ENCODE measurements around the gene KCTD15.

Gene KCTD15

DNA sequence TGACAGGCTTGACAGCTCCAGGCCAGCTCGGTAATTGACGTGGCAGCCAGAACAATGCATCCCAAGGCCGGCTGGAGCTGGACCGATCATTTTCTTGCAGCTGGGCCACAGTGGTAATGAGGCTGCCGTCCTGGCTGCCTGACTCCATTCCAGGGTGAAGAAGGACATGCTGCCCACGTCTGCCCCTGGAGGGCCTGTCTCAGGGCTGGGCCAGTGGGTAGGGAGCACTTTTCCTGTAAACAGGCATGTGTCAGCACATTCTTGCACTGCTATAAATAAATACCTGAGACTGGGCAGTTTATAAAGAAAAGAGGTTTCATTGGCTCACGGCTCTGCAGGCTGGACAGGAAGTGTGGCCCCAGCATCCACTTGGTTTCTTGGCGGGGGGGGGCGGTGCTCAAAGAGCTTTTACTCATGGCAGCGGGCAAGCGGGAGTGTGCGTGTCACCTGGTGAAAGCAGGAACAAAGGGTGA, 38.1 kb upstream of the KCTD15 start:
- TF ChIP-seq, protein P1, sequence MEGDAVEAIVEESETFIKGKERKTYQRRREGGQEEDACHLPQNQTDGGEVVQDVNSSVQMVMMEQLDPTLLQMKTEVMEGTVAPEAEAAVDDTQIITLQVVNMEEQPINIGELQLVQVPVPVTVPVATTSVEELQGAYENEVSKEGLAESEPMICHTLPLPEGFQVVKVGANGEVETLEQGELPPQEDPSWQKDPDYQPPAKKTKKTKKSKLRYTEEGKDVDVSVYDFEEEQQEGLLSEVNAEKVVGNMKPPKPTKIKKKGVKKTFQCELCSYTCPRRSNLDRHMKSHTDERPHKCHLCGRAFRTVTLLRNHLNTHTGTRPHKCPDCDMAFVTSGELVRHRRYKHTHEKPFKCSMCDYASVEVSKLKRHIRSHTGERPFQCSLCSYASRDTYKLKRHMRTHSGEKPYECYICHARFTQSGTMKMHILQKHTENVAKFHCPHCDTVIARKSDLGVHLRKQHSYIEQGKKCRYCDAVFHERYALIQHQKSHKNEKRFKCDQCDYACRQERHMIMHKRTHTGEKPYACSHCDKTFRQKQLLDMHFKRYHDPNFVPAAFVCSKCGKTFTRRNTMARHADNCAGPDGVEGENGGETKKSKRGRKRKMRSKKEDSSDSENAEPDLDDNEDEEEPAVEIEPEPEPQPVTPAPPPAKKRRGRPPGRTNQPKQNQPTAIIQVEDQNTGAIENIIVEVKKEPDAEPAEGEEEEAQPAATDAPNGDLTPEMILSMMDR (IDR thresholded peaks at IDR 0.05; ENCODE audit: control insufficient read depth, insufficient read depth, low read depth, low read length, missing control alignments) = no peak
- H3K4me3 ChIP-seq (ENCODE audit: control insufficient read depth, low read depth, low read length) = no peak overlapping the region
- DNase-seq (ENCODE audit: low read depth) = no peak

DNA sequence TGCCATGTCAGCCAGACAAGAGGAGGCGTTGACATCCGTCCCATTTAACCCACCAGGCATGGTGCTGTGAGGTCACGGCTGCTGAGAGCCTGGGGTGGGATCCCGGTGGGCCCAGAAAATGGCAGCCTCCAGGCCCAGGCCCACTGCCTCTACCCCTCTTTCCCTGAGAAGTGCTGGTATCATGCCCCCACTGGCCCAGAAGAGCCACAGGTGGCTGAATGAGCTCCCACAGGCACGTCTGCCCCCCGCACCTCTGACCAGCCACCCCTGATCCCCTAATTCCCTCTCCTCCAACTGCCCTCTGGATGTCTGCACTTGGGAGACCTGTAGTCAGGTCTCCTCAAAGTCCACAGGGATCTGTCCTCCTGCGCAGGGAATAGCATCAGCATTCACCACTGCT, 37.3 kb upstream of the KCTD15 start:
- no peak for DNase-seq (ENCODE audit: low read depth)

DNA sequence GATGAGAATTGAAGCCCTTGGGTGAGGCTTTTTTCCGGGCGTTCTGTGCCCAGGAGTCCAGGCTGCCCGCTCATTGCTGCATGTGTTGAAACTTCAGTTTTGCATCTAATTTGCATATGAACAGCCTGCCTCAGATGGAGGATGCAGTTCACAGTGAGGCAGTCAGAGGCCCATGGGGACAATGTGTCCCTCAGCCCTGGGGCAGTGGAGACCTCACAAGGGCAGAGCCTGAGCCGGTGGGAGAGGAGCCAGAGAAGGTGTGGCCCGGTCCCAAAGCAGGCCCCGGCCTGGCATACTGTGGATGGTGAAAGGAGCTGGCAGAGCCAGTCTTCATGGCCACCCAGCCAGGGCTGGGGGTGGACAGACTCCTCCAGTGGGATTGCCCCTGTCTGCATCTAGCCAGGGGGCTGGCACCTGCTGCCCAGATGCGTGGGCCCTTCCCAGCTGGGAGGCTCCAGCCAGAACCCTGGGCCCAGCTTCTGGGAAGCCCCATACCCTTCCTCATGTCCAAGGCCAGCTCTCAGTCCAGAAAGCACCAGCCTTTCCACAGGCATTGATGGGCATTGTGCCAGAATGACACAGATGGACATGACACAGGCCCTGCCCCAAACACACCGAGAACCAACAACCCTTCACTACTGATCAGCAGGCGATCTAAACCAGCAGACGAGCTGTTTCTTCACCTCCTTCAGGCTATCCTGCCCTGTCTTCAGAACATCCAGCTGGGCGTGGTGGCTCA, 32.9 kb upstream of the KCTD15 start:
- no peak overlapping the region for H3K4me3 ChIP-seq (ENCODE audit: control insufficient read depth, low read depth, low read length)
- DNase-seq (ENCODE audit: low read depth) = no peak
- TF ChIP-seq, protein P1 (IDR thresholded peaks at IDR 0.05; ENCODE audit: control insufficient read depth, insufficient read depth, low read depth, low read length, missing control alignments) = no peak

More for the DNA sequence above, 37.3 kb upstream of the KCTD15 start:
- TF ChIP-seq, protein P1 (IDR thresholded peaks at IDR 0.05; ENCODE audit: control insufficient read depth, insufficient read depth, low read depth, low read length, missing control alignments) = no peak
- no peak overlapping the region for H3K4me3 ChIP-seq (ENCODE audit: control insufficient read depth, low read depth, low read length)

DNA sequence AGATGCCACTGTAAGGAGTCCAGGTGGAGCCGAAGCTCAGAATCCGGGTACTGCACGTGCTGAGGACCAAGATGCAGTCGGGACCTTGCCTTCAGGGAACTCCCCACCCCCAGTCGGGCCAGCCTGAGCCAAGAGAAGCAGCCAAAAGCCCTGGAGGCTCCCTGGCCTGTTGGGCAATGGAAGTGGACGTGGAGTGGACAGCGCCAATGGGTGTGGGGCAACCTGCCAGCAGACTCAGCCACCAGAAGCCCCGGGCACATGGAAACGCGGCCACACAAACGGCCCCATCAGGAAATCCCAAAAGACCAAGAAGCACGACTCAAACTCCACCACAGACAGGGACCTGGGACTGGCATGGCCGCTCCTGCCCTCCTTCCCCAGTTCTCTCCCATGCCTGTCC, 30.0 kb upstream of the KCTD15 start:
- no peak overlapping the region for H3K4me3 ChIP-seq (ENCODE audit: control insufficient read depth, low read depth, low read length)
- TF ChIP-seq, protein P1 (IDR thresholded peaks at IDR 0.05; ENCODE audit: control insufficient read depth, insufficient read depth, low read depth, low read length, missing control alignments) = no peak
- no peak for DNase-seq (ENCODE audit: low read depth)

DNA sequence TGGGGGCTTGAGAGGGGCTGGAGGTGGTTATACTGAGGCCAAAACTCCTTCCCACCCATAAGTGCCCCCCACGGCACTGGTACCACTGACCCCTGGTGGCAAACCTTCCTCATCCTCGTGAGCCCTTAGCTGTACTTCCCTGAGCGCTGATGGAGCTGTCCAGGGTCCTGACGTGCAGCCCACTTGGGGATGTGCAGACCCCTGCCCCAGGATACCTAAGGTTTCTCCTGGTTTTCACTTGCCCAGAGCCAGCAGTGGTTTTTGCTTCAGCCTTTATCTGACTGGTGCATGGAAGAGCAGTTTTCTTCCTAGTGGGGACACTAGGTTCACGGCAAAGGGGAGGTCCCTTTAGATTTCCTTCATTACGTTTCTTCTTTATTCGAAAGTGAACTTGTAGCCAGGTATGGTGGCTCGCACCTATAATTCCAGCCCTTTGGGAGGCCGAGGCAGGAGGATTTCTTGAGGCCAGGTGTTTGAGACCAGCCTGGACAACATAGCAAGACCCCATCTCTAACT, 28.7 kb upstream of the KCTD15 start:
- H3K4me3 ChIP-seq (ENCODE audit: control insufficient read depth, low read depth, low read length) = no peak overlapping the region
- no peak for DNase-seq (ENCODE audit: low read depth)
- TF ChIP-seq, protein P1 (IDR thresholded peaks at IDR 0.05; ENCODE audit: control insufficient read depth, insufficient read depth, low read depth, low read length, missing control alignments) = peak; percentile 37

DNA sequence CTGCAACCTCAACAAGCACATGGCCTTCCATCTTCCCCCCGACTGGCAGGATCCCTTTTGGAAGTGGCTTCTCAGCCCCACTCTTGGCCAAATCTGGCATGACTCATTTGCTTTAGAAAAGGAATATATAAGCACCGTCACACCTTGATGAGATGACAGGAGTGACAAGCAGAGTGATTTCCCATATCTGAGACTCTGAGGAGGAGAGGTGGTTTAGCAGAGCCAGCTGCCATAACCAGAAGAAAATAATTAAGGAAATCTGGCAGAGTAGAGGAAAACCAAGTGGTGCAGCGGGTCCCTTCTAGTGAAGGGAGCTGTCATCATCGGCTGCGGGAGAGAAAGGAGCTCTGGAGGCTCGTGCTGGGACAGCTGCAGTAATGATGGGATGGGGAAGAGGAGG, 27.5 kb upstream of the KCTD15 start:
- DNase-seq (ENCODE audit: low read depth) = no peak
- H3K4me3 ChIP-seq (ENCODE audit: control insufficient read depth, low read depth, low read length) = no peak overlapping the region
- TF ChIP-seq, protein P1 (IDR thresholded peaks at IDR 0.05; ENCODE audit: control insufficient read depth, insufficient read depth, low read depth, low read length, missing control alignments) = no peak
